GM12875 (cell line): ENCODE data around the gene CEP131.

ENCODE experiments used
- H3K4me3 ChIP-seq: one replicate; pipeline ENCODE4 v1.5.1; 2011; ENCODE audit warnings: low read depth, low read length, control low read depth
- CTCF ChIP-seq: IDR thresholded peaks from 2 replicates; pipeline ENCODE4 v1.5.1; 2011; ENCODE audit warnings: low read depth, mild to moderate bottlenecking, control low read depth, inconsistent platforms, low read length, moderate library complexity, borderline replicate concordance; ENCODE audit not compliant: insufficient read depth

CEP131 gene

GRCh38 chr17:81171941-81172340 is 50.8 kb downstream of the CEP131 start:
- TF ChIP-seq CTCF = no peak
- no peak overlapping the region for H3K4me3 ChIP-seq

GRCh38 chr17:81170727-81171494 is 51.9 kb downstream of the CEP131 start:
- TF ChIP-seq CTCF = no peak
- H3K4me3 ChIP-seq = no peak overlapping the region

GRCh38 chr17:81169870-81170309 is 52.9 kb downstream of the CEP131 start:
- H3K4me3 ChIP-seq = no peak overlapping the region
- no peak for TF ChIP-seq CTCF

GRCh38 chr17:81167638-81168037 is 55.1 kb downstream of the CEP131 start:
- no peak for TF ChIP-seq CTCF
- H3K4me3 ChIP-seq = no peak overlapping the region

GRCh38 chr17:81167194-81167524 is 55.6 kb downstream of the CEP131 start:
- TF ChIP-seq CTCF = no peak
- H3K4me3 ChIP-seq = no peak overlapping the region

- no peak within 1 kb of the TSS for H3K4me3 ChIP-seq
- TF ChIP-seq CTCF = no peak
These were observed 56.7 kb downstream of the CEP131 start, which contains the start of gene AATK for GRCh38 chr17:81166033-81166492. TSS of gene AATK (minus strand) at chr17:81166221. CDS start at chr17:81165992, 229 bp downstream.
